Activated T-cell treated with anti-CD3 and anti-CD28 coated beads, Interleukin-2, amount 50 U/mL, for 72 hours (primary cell): ENCODE data around the gene GPX1. TPM values are rescaled to one million over a fixed set of nuclear protein-coding genes. Genes with fewer than 3 reads are reported as not detected.
"Not testable (repeated sequence)": the region's sequence is repeated elsewhere in the genome, so short reads cannot be mapped to it uniquely, and the experiment has no call there.

Experiments
- ATAC-seq, 2 donors: fragments of 150-1000 bp; cut with Tn5 transposase; replicated peaks in 1 of 2; 2 replicates each; pipeline ENCODE4 v1.10.0; 2021; ENCODE audit warnings: moderate library complexity in 2 of 2, mild to moderate bottlenecking in 1 of 2
- DNase-seq, 2 donors: peaks; one replicate each; pipeline ENCODE4 v3.0.0; 2021 to 2022; ENCODE audit warnings: mixed read lengths in 1 of 2
- H3K27ac Mint-ChIP-seq: one replicate; pipeline ENCODE4 v1.8.0; 2022; ENCODE audit warnings: mild to moderate bottlenecking, moderate library complexity, mixed read lengths
- H3K27me3 Mint-ChIP-seq: one replicate; pipeline ENCODE4 v1.8.0; 2022; ENCODE audit warnings: low read depth, mixed read lengths
- H3K36me3 Mint-ChIP-seq, 2 donors: one replicate each; pipeline ENCODE4 v1.8.0; 2022; ENCODE audit warnings: mixed read lengths in 2 of 2, mild to moderate bottlenecking in 1 of 2; ENCODE audit not compliant: insufficient read depth in 2 of 2
- H3K4me1 Mint-ChIP-seq: one replicate; pipeline ENCODE4 v1.8.0; 2022; ENCODE audit warnings: low read depth, mixed read lengths
- H3K4me3 Mint-ChIP-seq, 2 donors: one replicate each; pipeline ENCODE4 v1.8.0; 2022; ENCODE audit warnings: mild to moderate bottlenecking in 2 of 2, mixed read lengths in 2 of 2, moderate library complexity in 2 of 2
- H3K9me3 Mint-ChIP-seq, 2 donors: one replicate each; pipeline ENCODE4 v1.8.0; 2022; ENCODE audit warnings: mixed read lengths in 2 of 2
- total RNA-seq, 2 donors: library from RNA; stranded (reverse); gene quantifications; one replicate each; pipeline ENCODE4 v1.2.3, GENCODE V29; 2022

The GPX1 gene
- total RNA-seq = 100 to 1,000 TPM; 112 to 124 TPM

- Mint-ChIP-seq H3K27me3 (no peaks in the 10 kb centered on the region), H3K4me1 (peaks cover 37% of the 10 kb centered on the region), H3K9me3 (no peaks in the 10 kb centered on the region), H3K36me3 (peaks cover 13 to 26% of the 10 kb centered on the region in 2 donors), H3K4me3 (peak within 1 kb of the TSS; percentile 93 to 97), H3K27ac (peak within 1 kb of the TSS; percentile 97)
- ATAC-seq (peak; percentile 92 to 94), DNase-seq (peak; percentile 88 to 89)
Observed at GRCh38 chr3:49358217-49358883, at the start of gene GPX1. TSS of gene GPX1 (minus strand) at chr3:49358353. CDS start at chr3:49358278, 75 bp downstream.

- no peak for DNase-seq
- H3K4me3 Mint-ChIP-seq = peak overlapping the region; percentile 57 to 63
- H3K36me3 Mint-ChIP-seq = peaks cover 2 to 24% of the 10 kb centered on the region in 2 donors
- no peak for ATAC-seq
- H3K9me3 Mint-ChIP-seq = no peaks in the 10 kb centered on the region
- peak overlapping the region; percentile 91 for H3K27ac Mint-ChIP-seq
- peaks cover 56% of the 10 kb centered on the region for H3K4me1 Mint-ChIP-seq
- no peaks in the 10 kb centered on the region for H3K27me3 Mint-ChIP-seq
Observed at GRCh38 chr3:49406571-49407565, 48.7 kb upstream of the GPX1 start.

GRCh38 chr3:49405570-49405969 is 47.4 kb upstream of the GPX1 start:
- not testable (repeated sequence) for ATAC-seq, H3K9me3 Mint-ChIP-seq, H3K27me3 Mint-ChIP-seq, H3K4me3 Mint-ChIP-seq, DNase-seq
- Mint-ChIP-seq H3K36me3 (peaks cover 2 to 23% of the 10 kb centered on the region in 2 donors), H3K4me1 (peaks cover 66% of the 10 kb centered on the region), H3K27ac (peak overlapping the region; percentile 73)

GRCh38 chr3:49403891-49404290 is 45.7 kb upstream of the GPX1 start:
- no peaks in the 10 kb centered on the region for H3K9me3 Mint-ChIP-seq
- ATAC-seq = no peak
- no peaks in the 10 kb centered on the region for H3K27me3 Mint-ChIP-seq
- peaks cover 66% of the 10 kb centered on the region for H3K4me1 Mint-ChIP-seq
- H3K27ac Mint-ChIP-seq = no peak overlapping the region
- peaks cover 3 to 18% of the 10 kb centered on the region in 2 donors for H3K36me3 Mint-ChIP-seq
- DNase-seq = no peak
- H3K4me3 Mint-ChIP-seq = no peak overlapping the region

- no peaks in the 10 kb centered on the region for H3K27me3 Mint-ChIP-seq
- no peaks in the 10 kb centered on the region for H3K9me3 Mint-ChIP-seq
- H3K4me1 Mint-ChIP-seq = peaks cover 60% of the 10 kb centered on the region
- peaks cover 8 to 18% of the 10 kb centered on the region in 2 donors for H3K36me3 Mint-ChIP-seq
- no peak overlapping the region for H3K4me3 Mint-ChIP-seq
- no peak for DNase-seq
- ATAC-seq = no peak
- no peak overlapping the region for H3K27ac Mint-ChIP-seq
Observed at GRCh38 chr3:49401766-49402165, 43.6 kb upstream of the GPX1 start.

GRCh38 chr3:49399461-49399860 is 41.3 kb upstream of the GPX1 start:
- H3K4me1 Mint-ChIP-seq = peaks cover 59% of the 10 kb centered on the region
- no peak for DNase-seq
- H3K27me3 Mint-ChIP-seq = no peaks in the 10 kb centered on the region
- no peak overlapping the region for H3K4me3 Mint-ChIP-seq
- ATAC-seq = peak in 1 of 2 donors; percentile 37
- no peak overlapping the region for H3K27ac Mint-ChIP-seq
- no peaks in the 10 kb centered on the region for H3K9me3 Mint-ChIP-seq
- H3K36me3 Mint-ChIP-seq = peaks cover 12 to 23% of the 10 kb centered on the region in 2 donors

- Mint-ChIP-seq H3K27ac (peak overlapping the region; percentile 10), H3K36me3 (peaks cover 13 to 14% of the 10 kb centered on the region in 2 donors), H3K4me1 (peaks cover 65% of the 10 kb centered on the region), H3K4me3 (peak overlapping the region in 1 of 2 donors; percentile 0), H3K9me3 (no peaks in the 10 kb centered on the region), H3K27me3 (no peaks in the 10 kb centered on the region)
- no peak for ATAC-seq
- DNase-seq = no peak
Observed at GRCh38 chr3:49397470-49397869, 39.3 kb upstream of the GPX1 start.

- peaks cover 6 to 14% of the 10 kb centered on the region in 2 donors for H3K36me3 Mint-ChIP-seq
- not testable (repeated sequence) for DNase-seq, H3K27me3 Mint-ChIP-seq, H3K9me3 Mint-ChIP-seq, H3K27ac Mint-ChIP-seq, ATAC-seq, H3K4me3 Mint-ChIP-seq
- H3K4me1 Mint-ChIP-seq = peaks cover 56% of the 10 kb centered on the region
Observed at GRCh38 chr3:49391310-49391709, 33.2 kb upstream of the GPX1 start.

- H3K27ac Mint-ChIP-seq = peak overlapping the region; percentile 56
- H3K27me3 Mint-ChIP-seq = no peaks in the 10 kb centered on the region
- H3K4me1 Mint-ChIP-seq = peaks cover 44% of the 10 kb centered on the region
- H3K9me3 Mint-ChIP-seq = no peaks in the 10 kb centered on the region
- H3K4me3 Mint-ChIP-seq = no peak overlapping the region
- peaks cover 0 to 3% of the 10 kb centered on the region in 2 donors for H3K36me3 Mint-ChIP-seq
- ATAC-seq = no peak
- DNase-seq = no peak
Observed at GRCh38 chr3:49389297-49389696, 31.1 kb upstream of the GPX1 start.

GRCh38 chr3:49388289-49388820 is 30.2 kb upstream of the GPX1 start:
- no peak overlapping the region for H3K4me3 Mint-ChIP-seq
- ATAC-seq (no peak), DNase-seq (no peak)
- H3K9me3 Mint-ChIP-seq = no peaks in the 10 kb centered on the region
- peak overlapping the region; percentile 56 for H3K27ac Mint-ChIP-seq
- H3K4me1 Mint-ChIP-seq = peaks cover 44% of the 10 kb centered on the region
- peaks cover 0 to 3% of the 10 kb centered on the region in 2 donors for H3K36me3 Mint-ChIP-seq
- no peaks in the 10 kb centered on the region for H3K27me3 Mint-ChIP-seq

GRCh38 chr3:49387721-49388120 is 29.6 kb upstream of the GPX1 start:
- Mint-ChIP-seq H3K27ac (no peak overlapping the region), H3K27me3 (no peaks in the 10 kb centered on the region), H3K4me1 (peaks cover 47% of the 10 kb centered on the region), H3K9me3 (no peaks in the 10 kb centered on the region), H3K4me3 (no peak overlapping the region), H3K36me3 (peaks cover 0 to 3% of the 10 kb centered on the region in 2 donors)
- DNase-seq (no peak), ATAC-seq (peak; percentile 41 to 70)

GRCh38 chr3:49386056-49386756 is 28.1 kb upstream of the GPX1 start:
- Mint-ChIP-seq H3K4me1 (peaks cover 47% of the 10 kb centered on the region), H3K27ac (peak overlapping the region; percentile 92), H3K9me3 (no peaks in the 10 kb centered on the region), H3K27me3 (no peaks in the 10 kb centered on the region), H3K36me3 (peaks cover 0 to 3% of the 10 kb centered on the region in 2 donors), H3K4me3 (peak overlapping the region in 1 of 2 donors; percentile 50)
- ATAC-seq = no peak
- no peak for DNase-seq
